ENCODE data around the gene LRRC4C.
"Not testable (repeated sequence)": the region's sequence is repeated elsewhere in the genome, so short reads cannot be mapped to it uniquely, and the experiment has no call there.

LRRC4C gene

GRCh38 chr11:41050791-41051190 is 408.7 kb downstream of the LRRC4C start:
- Mint-ChIP-seq H3K4me1 (ENCODE audit: low read depth) (no peaks in the 10 kb centered on the region), H3K36me3 (ENCODE audit: low read depth) (no peaks in the 10 kb centered on the region), H3K27ac (no peak overlapping the region), H3K9me3 (peaks cover 40% of the 10 kb centered on the region), H3K4me3 (no peak overlapping the region), H3K27me3 (no peaks in the 10 kb centered on the region)
- DNase-seq = no peak

- Mint-ChIP-seq H3K9me3 (peaks cover 32% of the 10 kb centered on the region), H3K27me3 (no peaks in the 10 kb centered on the region), H3K4me1 (ENCODE audit: low read depth) (no peaks in the 10 kb centered on the region), H3K27ac (no peak overlapping the region), H3K36me3 (ENCODE audit: low read depth) (no peaks in the 10 kb centered on the region), H3K4me3 (no peak overlapping the region)
- DNase-seq = no peak
Observed at GRCh38 chr11:41047229-41047628, 412.2 kb downstream of the LRRC4C start.

- Mint-ChIP-seq H3K27ac (no peak overlapping the region), H3K4me1 (ENCODE audit: low read depth) (no peaks in the 10 kb centered on the region), H3K36me3 (ENCODE audit: low read depth) (no peaks in the 10 kb centered on the region), H3K4me3 (no peak overlapping the region), H3K9me3 (peaks cover 34% of the 10 kb centered on the region), H3K27me3 (no peaks in the 10 kb centered on the region)
- no peak for DNase-seq
Observed at GRCh38 chr11:41045266-41045665, 414.2 kb downstream of the LRRC4C start.

GRCh38 chr11:41044747-41045146 is 414.7 kb downstream of the LRRC4C start:
- H3K9me3 Mint-ChIP-seq = peaks cover 32% of the 10 kb centered on the region
- H3K27ac Mint-ChIP-seq = no peak overlapping the region
- no peaks in the 10 kb centered on the region for H3K4me1 Mint-ChIP-seq (ENCODE audit: low read depth)
- no peaks in the 10 kb centered on the region for H3K36me3 Mint-ChIP-seq (ENCODE audit: low read depth)
- H3K27me3 Mint-ChIP-seq = no peaks in the 10 kb centered on the region
- DNase-seq = no peak
- H3K4me3 Mint-ChIP-seq = no peak overlapping the region

GRCh38 chr11:41042688-41043087 is 416.8 kb downstream of the LRRC4C start:
- no peaks in the 10 kb centered on the region for H3K36me3 Mint-ChIP-seq (ENCODE audit: low read depth)
- H3K4me3 Mint-ChIP-seq = no peak overlapping the region
- peaks cover 26% of the 10 kb centered on the region for H3K9me3 Mint-ChIP-seq

GRCh38 chr11:41040474-41040873 is 419.0 kb downstream of the LRRC4C start:
- no peak overlapping the region for H3K27ac Mint-ChIP-seq

More at GRCh38 chr11:41042688-41043087, 416.8 kb downstream of the LRRC4C start:
- no peaks in the 10 kb centered on the region for H3K4me1 Mint-ChIP-seq (ENCODE audit: low read depth)
- DNase-seq = no peak
- no peaks in the 10 kb centered on the region for H3K27me3 Mint-ChIP-seq
- H3K27ac Mint-ChIP-seq = no peak overlapping the region

GRCh38 chr11:41039592-41039991 is 419.9 kb downstream of the LRRC4C start:
- H3K27me3 Mint-ChIP-seq = no peaks in the 10 kb centered on the region
- no peak overlapping the region for H3K27ac Mint-ChIP-seq
- DNase-seq = no peak
- no peaks in the 10 kb centered on the region for H3K4me1 Mint-ChIP-seq (ENCODE audit: low read depth)
- H3K4me3 Mint-ChIP-seq = no peak overlapping the region
- H3K36me3 Mint-ChIP-seq (ENCODE audit: low read depth) = no peaks in the 10 kb centered on the region
- peaks cover 23% of the 10 kb centered on the region for H3K9me3 Mint-ChIP-seq

More at GRCh38 chr11:41040474-41040873, 419.0 kb downstream of the LRRC4C start:
- H3K4me1 Mint-ChIP-seq (ENCODE audit: low read depth) = no peaks in the 10 kb centered on the region
- H3K27me3 Mint-ChIP-seq = no peaks in the 10 kb centered on the region
- H3K36me3 Mint-ChIP-seq (ENCODE audit: low read depth) = no peaks in the 10 kb centered on the region
- H3K9me3 Mint-ChIP-seq = peaks cover 23% of the 10 kb centered on the region
- H3K4me3 Mint-ChIP-seq = no peak overlapping the region
- no peak for DNase-seq

- DNase-seq = no peak
- Mint-ChIP-seq H3K4me1 (ENCODE audit: low read depth) (no peaks in the 10 kb centered on the region), H3K36me3 (ENCODE audit: low read depth) (no peaks in the 10 kb centered on the region), H3K9me3 (peaks cover 10% of the 10 kb centered on the region), H3K4me3 (no peak overlapping the region), H3K27me3 (no peaks in the 10 kb centered on the region), H3K27ac (no peak overlapping the region)
Observed at GRCh38 chr11:41031551-41032060, 427.8 kb downstream of the LRRC4C start.

- Mint-ChIP-seq H3K27ac (no peak overlapping the region), H3K4me1 (ENCODE audit: low read depth) (no peaks in the 10 kb centered on the region), H3K9me3 (peaks cover 31% of the 10 kb centered on the region), H3K27me3 (no peaks in the 10 kb centered on the region), H3K36me3 (ENCODE audit: low read depth) (no peaks in the 10 kb centered on the region), H3K4me3 (no peak overlapping the region)
- no peak for DNase-seq
Observed at GRCh38 chr11:41020259-41020658, 439.2 kb downstream of the LRRC4C start.

- H3K27ac Mint-ChIP-seq; H3K4me3 Mint-ChIP-seq; DNase-seq; H3K27me3 Mint-ChIP-seq; H3K36me3 Mint-ChIP-seq (ENCODE audit: low read depth); H3K4me1 Mint-ChIP-seq (ENCODE audit: low read depth): not testable (repeated sequence)
- H3K9me3 Mint-ChIP-seq = peaks cover 26% of the 10 kb centered on the region
Observed at GRCh38 chr11:41019666-41020065, 439.8 kb downstream of the LRRC4C start.

- Mint-ChIP-seq H3K36me3 (ENCODE audit: low read depth) (no peaks in the 10 kb centered on the region), H3K27me3 (no peaks in the 10 kb centered on the region), H3K9me3 (peaks cover 22% of the 10 kb centered on the region), H3K27ac (no peak overlapping the region), H3K4me1 (ENCODE audit: low read depth) (no peaks in the 10 kb centered on the region), H3K4me3 (no peak overlapping the region)
- DNase-seq = no peak
Observed at GRCh38 chr11:41018224-41018623, 441.2 kb downstream of the LRRC4C start.

- DNase-seq = no peak
- Mint-ChIP-seq H3K27me3 (no peaks in the 10 kb centered on the region), H3K27ac (no peak overlapping the region), H3K4me1 (ENCODE audit: low read depth) (no peaks in the 10 kb centered on the region), H3K9me3 (peaks cover 16% of the 10 kb centered on the region), H3K4me3 (no peak overlapping the region), H3K36me3 (ENCODE audit: low read depth) (no peaks in the 10 kb centered on the region)
Observed at GRCh38 chr11:41010361-41011050, 448.9 kb downstream of the LRRC4C start.

GRCh38 chr11:41005986-41006385 is 453.5 kb downstream of the LRRC4C start:
- Mint-ChIP-seq H3K27ac (no peak overlapping the region), H3K36me3 (ENCODE audit: low read depth) (no peaks in the 10 kb centered on the region), H3K27me3 (no peaks in the 10 kb centered on the region), H3K9me3 (peaks cover 25% of the 10 kb centered on the region), H3K4me1 (ENCODE audit: low read depth) (no peaks in the 10 kb centered on the region), H3K4me3 (no peak overlapping the region)
- no peak for DNase-seq

- no peak overlapping the region for H3K27ac Mint-ChIP-seq
- peaks cover 35% of the 10 kb centered on the region for H3K9me3 Mint-ChIP-seq
- H3K27me3 Mint-ChIP-seq = no peaks in the 10 kb centered on the region
- DNase-seq = no peak
- H3K4me3 Mint-ChIP-seq = no peak overlapping the region
- H3K36me3 Mint-ChIP-seq (ENCODE audit: low read depth) = no peaks in the 10 kb centered on the region
- H3K4me1 Mint-ChIP-seq (ENCODE audit: low read depth) = no peaks in the 10 kb centered on the region
Observed at GRCh38 chr11:41003339-41004282, 455.8 kb downstream of the LRRC4C start.

- Mint-ChIP-seq H3K4me1 (ENCODE audit: low read depth) (no peaks in the 10 kb centered on the region), H3K4me3 (no peak overlapping the region), H3K27ac (no peak overlapping the region), H3K9me3 (peaks cover 33% of the 10 kb centered on the region), H3K36me3 (ENCODE audit: low read depth) (no peaks in the 10 kb centered on the region), H3K27me3 (no peaks in the 10 kb centered on the region)
- DNase-seq = no peak
Observed at GRCh38 chr11:40998920-40999319, 460.5 kb downstream of the LRRC4C start.

All from activated T-cell treated with anti-CD3 and anti-CD28 coated beads, Interleukin-2, amount 50 U/mL, for 24 hours (primary cell).